Hematopoietic multipotent progenitor cell treated with erythropoietin and hydrocortisone succinate and interleukin-3 and kit ligand, for 8 days (in vitro differentiated cells): ENCODE results near the gene ORMDL2.

Experiments
- DNase-seq: peaks from one replicate; pipeline ENCODE4 v3.0.0-alpha.2; 2015

ORMDL2 gene

GRCh38 chr12:55817345-55818139 is at the start of gene ORMDL2, which contains the start of gene SARNP:
ORMDL2 (plus strand) TSS chr12:55818041; CDS start chr12:55819000, 959 bp downstream.
SARNP (minus strand) TSS chr12:55817724; CDS start chr12:55817701, 23 bp downstream.
- DNase-seq: peak; percentile 100

GRCh38 chr12:55771736-55772135 is 46.1 kb upstream of the ORMDL2 start:
- DNase-seq: no peak

GRCh38 chr12:55777856-55778255 is 40.0 kb upstream of the ORMDL2 start:
- no peak for DNase-seq

DNA sequence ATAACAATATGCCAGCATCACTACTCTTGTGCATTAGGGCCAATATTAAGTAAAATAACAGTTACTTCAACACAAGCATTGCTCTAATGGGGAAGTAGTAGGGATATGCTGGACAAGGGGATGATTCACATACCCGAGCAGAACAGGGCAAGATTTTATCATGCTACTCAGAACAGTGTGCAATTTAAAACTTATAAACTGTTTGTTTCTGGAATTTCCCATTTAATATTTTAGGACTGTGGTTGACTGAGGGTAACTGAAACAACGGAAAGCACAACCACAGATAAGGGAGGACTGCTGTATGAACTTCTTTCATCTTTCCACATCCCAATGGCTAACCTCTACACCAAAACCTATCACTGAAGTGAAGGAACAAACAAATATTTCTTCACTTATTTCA is 37.2 kb upstream of the ORMDL2 start:
- DNase-seq: peak; percentile 78

DNA sequence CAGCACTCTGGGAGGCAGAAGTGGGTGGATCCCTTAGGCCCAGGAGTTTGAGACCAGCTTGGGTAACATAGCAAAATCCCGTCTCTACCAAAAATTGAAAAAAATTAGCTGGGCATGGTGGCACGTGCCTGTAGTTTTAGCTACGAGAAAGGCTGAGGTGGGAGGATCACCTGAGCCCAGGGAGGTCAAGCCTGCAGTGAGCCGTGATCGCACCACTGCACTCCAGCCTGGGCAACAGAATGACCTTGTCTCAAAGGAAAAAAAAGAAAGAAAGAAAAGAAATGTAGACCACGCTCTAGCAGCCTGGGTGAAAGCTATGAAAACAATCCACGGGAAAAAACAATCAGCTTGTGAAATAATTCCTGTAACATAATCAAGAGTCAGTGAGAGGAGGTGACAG is 29.3 kb upstream of the ORMDL2 start:
- DNase-seq: no peak

GRCh38 chr12:55789171-55789570 is 28.7 kb upstream of the ORMDL2 start:
- DNase-seq: no peak

- no peak for DNase-seq
These were observed 27.9 kb upstream of the ORMDL2 start for GRCh38 chr12:55789893-55790292.

DNA sequence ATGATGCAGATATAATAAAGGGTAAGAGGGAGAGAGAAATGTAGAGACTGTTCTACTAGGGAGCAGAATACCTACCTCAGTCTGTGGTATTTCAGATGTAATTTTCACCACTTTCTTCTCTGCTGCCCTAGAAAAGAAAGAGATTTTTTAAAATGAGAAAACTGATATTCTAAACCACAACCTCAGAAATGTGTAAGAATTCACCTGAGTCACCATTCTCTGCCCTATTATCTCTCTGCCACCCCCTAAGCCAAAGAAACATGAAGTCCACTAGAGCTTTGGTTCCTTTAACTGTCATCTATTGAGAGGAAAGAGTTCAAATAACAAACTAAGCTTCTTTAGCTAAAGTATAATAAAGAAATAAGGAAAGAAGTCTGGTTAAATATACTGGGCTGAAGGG is 21.9 kb upstream of the ORMDL2 start:
- DNase-seq: no peak

GRCh38 chr12:55797068-55797467 is 20.8 kb upstream of the ORMDL2 start:
- peak; percentile 73 for DNase-seq

GRCh38 chr12:55797550-55797949 is 20.3 kb upstream of the ORMDL2 start:
- no peak for DNase-seq

DNA sequence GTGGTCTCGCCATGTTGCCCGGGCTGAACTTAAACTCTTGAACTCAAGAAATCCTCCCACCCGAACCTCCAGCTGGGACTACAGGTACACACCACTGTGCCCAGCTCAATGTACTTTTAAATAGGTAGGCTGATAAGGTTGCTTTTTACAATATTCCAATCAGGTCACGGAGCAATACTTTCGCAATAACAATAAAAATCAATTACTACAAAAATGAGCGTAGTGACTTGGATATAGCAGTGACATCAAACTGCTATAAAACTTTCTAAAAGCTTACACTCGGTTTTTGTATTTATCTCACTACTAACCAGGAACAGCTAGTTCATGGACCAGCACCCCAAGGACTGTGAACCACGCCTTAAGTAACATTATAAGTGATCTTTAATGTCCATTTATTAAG is 10.9 kb upstream of the ORMDL2 start:
- DNase-seq: no peak

DNA sequence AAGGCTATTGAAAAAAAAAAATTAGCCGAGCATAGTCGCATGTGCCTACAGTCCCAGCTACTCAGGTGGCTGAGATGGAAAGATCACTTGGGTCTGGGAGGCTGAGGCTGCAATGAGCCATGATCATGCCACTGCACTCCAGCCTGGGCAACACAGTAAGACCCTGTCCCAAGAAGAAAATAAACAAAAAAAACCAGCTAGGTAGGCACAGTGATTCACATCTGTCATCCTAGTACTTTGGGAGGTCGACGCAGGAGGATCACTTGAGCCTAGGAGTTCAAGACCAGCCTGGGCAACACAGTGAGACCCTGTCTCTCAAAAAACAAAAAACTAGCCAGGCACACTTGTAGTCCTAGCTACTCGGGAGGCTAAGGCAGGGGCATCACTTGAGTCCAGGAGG is 8.6 kb upstream of the ORMDL2 start:
- DNase-seq: no peak

DNA sequence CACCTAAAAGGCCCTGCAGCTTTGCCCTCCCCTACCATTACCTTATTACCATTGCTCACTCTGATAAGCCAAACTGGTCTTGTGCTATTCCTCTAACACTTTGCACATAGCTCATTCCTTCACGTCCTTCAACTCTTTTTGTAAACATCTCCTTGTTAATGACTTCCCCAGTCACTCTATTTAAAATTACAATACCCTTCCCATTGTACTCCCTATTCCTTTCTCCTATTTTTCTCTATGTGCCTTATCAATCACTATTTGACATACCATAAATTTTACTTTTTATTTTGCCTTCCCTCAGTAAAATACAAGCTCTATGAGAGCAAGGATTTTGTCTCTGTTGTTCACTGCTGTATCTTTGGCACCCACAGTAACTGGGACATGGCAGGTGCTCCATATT is 5.8 kb upstream of the ORMDL2 start:
- DNase-seq: no peak

GRCh38 chr12:55814257-55814656 is 3.6 kb upstream of the ORMDL2 start:
- DNase-seq: no peak

DNA sequence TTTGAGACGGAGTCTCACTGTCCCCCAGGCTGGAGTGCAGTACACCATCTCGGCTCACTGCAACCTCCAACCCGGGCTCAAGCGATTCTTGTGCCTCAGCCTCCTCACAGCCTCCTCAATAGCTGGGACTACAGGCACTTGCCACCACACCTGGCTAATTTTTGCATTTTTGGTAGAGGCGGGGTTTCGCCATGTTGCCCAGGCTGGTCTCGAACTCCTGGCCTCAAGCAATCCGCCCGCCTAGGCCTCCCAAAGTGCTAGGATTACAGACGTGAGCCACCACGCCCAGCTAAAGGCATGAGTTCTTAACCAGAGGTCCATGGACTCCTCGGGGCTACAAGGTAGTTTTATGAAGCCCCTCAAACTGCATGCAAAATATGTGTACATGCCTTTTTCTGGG is 2.4 kb upstream of the ORMDL2 start:
- DNase-seq: no peak

- DNase-seq: peak; percentile 46
These were observed 928 bp upstream of the ORMDL2 start for GRCh38 chr12:55816881-55817344.

DNA sequence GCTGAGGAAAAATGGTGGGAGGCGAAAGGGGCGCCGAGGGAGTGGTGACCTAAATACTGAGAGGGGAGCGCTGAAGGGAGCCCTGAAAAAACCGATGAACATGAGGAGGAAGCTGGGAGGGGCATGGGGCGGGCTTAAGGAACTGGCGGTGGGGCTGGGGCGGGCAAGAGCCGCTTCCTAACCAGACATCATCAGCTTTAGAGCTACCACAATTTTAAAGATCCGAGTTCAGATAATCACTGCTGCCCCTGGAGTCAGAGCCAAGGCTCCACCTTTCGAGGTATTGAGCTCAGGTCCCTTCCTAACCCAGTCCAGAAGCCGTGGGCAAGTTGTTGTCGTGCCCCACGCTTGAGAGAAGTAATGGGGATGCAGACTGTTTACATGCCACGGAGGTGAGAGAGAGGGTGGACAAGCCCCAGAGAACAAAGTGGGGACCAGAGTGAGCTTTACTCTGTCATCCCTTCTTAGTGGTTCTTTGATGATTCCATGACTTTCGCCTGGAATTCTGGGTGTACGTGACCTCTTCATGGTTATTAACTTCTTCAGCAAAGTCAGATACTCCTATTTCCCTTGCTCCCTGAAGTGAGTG is 393 bp downstream of the ORMDL2 start:
- no peak for DNase-seq

DNA sequence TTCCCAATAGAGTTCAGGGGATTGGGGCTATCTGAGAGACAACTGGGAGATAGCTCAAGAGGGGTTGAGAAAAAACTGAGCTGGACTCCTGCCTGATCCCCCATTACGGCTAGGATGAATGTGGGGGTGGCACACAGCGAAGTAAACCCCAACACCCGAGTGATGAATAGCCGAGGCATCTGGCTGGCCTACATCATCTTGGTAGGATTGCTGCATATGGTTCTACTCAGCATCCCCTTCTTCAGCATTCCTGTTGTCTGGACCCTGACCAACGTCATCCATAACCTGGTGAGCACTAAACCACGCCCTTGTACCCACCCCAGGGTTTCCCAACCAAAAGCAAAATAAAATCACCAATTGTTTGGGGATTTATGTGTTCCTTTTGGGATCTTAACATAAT is 1.0 kb downstream of the ORMDL2 start:
- DNase-seq: no peak

GRCh38 chr12:55820679-55821078 is 2.8 kb downstream of the ORMDL2 start:
- DNase-seq: peak; percentile 44

- DNase-seq: peak; percentile 26
These were observed 4.4 kb downstream of the ORMDL2 start for GRCh38 chr12:55822228-55822627.

GRCh38 chr12:55823419-55823818 is 5.6 kb downstream of the ORMDL2 start:
- DNase-seq: no peak

GRCh38 chr12:55824726-55825125 is 6.9 kb downstream of the ORMDL2 start:
- no peak for DNase-seq

- DNase-seq: no peak
These were observed 10.0 kb downstream of the ORMDL2 start for GRCh38 chr12:55827806-55828205.

- no peak for DNase-seq
These were observed 10.5 kb downstream of the ORMDL2 start for GRCh38 chr12:55828357-55828756.
